HepG2 (cell line): Measurements from ENCODE around the gene BCL2. TPM values are rescaled to one million over a fixed set of nuclear protein-coding genes. Genes with fewer than 3 reads are reported as not detected.

Experiments
- ATAC-seq: fragments of 200-7000 bp; cut with Tn5 transposase; 3 replicates; pipeline ENCODE4 v1.9.1; 2020; ENCODE audit warnings: mild to moderate bottlenecking, moderate library complexity
- BruUV-seq: library from RNA; stranded (reverse); fragments of 400-500 nt; replicated peaks from 2 replicates; lab custom pipeline; 2021; lab: Mats Ljungman, UMichigan
- CTCF ChIA-PET: fragments of 300-600 bp; formaldehyde crosslinking; extraction: SDS; loops from one replicate; lab custom pipeline; 2021; ENCODE audit warnings: low total read pairs, inconsistent platforms, low intra/inter-chr PET ratio; lab: Yijun Ruan, JAX
- POLR2A ChIA-PET: fragments of 350-600 bp; sonication (Branson Sonifier 250); formaldehyde crosslinking; loops from one replicate; lab custom pipeline; 2020; ENCODE audit warnings: antibody characterized with exemption, inconsistent platforms; lab: Yijun Ruan, JAX
- DNase-seq: peaks from one replicate; pipeline ENCODE4 v3.0.0-alpha.2; 2015; ENCODE audit warnings: low spot score
- FAIRE-seq: peaks from 3 replicates; lab custom pipeline; 2011; peaks lifted over from hg19 to GRCh38; lab: Jason Lieb, UNC
- H2AFZ ChIP-seq: one replicate; pipeline ENCODE4 v1.6.1; 2011; ENCODE audit warnings: low read length, inconsistent platforms
- H3K27ac ChIP-seq: fragments of 300-600 bp; 3 replicates; pipeline ENCODE4 v1.8.0; 2011; ENCODE audit warnings: mixed run types, mild to moderate bottlenecking, mixed read lengths, low read length, inconsistent platforms; ENCODE audit not compliant: insufficient read depth; ENCODE audit errors: extremely low read length
- H3K27me3 ChIP-seq, 2 experiments: fragments of 200-600 bp in 1 of 2; 2 replicates in 1 of 2; 3 replicates in 1 of 2; pipeline versions ENCODE4 v1.6.0 to v1.8.0; 2011; ENCODE audit warnings: low read length in 2 of 2, mild to moderate bottlenecking in 2 of 2, moderate library complexity in 2 of 2, inconsistent platforms in 1 of 2; ENCODE audit not compliant: insufficient read depth in 2 of 2, control insufficient read depth in 1 of 2
- H3K36me3 ChIP-seq, 2 experiments: fragments of 200-600 bp in 1 of 2; replicated peaks in 1 of 2; 2 replicates in 1 of 2; 3 replicates in 1 of 2; pipeline versions ENCODE4 v1.5.1 to v1.8.0; 2011; ENCODE audit warnings: low read length in 2 of 2, inconsistent platforms in 1 of 2; ENCODE audit not compliant: insufficient read depth in 2 of 2, control insufficient read depth in 1 of 2
- H3K4me1 ChIP-seq: 2 replicates; pipeline ENCODE4 v1.5.1; 2012; ENCODE audit warnings: low read length, inconsistent platforms; ENCODE audit not compliant: insufficient read depth
- H3K4me2 ChIP-seq: 2 replicates; pipeline ENCODE4 v1.6.0; 2011; ENCODE audit warnings: low read depth, low read length, inconsistent platforms
- H3K4me3 ChIP-seq, 3 experiments: fragments of 200-600 bp in 1 of 3; sonication (generic), shearing (Covaris generic) in 1 of 3; replicated peaks in 1 of 3; 2 replicates each; pipeline ENCODE4 v1.5.1; 2011 to 2016; ENCODE audit warnings: low read length in 3 of 3, inconsistent platforms in 2 of 3, low read depth in 2 of 3, mild to moderate bottlenecking in 2 of 3, control low read depth in 1 of 3, mixed read lengths in 1 of 3; ENCODE audit not compliant: insufficient read depth in 1 of 3
- H3K79me2 ChIP-seq: one replicate; pipeline ENCODE4 v1.6.1; 2011; ENCODE audit warnings: low read length, inconsistent platforms; ENCODE audit not compliant: insufficient read depth
- H3K9ac ChIP-seq: 2 replicates; pipeline ENCODE4 v1.6.0; 2011; ENCODE audit warnings: mild to moderate bottlenecking, low read depth, low read length, inconsistent platforms; ENCODE audit not compliant: insufficient read depth
- H3K9me3 ChIP-seq: 2 replicates; pipeline ENCODE4 v1.5.1; 2012; ENCODE audit warnings: mild to moderate bottlenecking, low read length
- H4K20me1 ChIP-seq: 2 replicates; pipeline ENCODE4 v1.6.0; 2011; ENCODE audit warnings: inconsistent platforms, mild to moderate bottlenecking, low read length, moderate library complexity; ENCODE audit not compliant: insufficient read depth
- ARNT2 ChIP-seq: sonication (generic); formaldehyde crosslinking; IDR thresholded peaks from 2 replicates; pipeline ENCODE4 v1.8.0; 2022; ENCODE audit warnings: mild to moderate bottlenecking, low read depth, missing genetic modification reagents, moderate library complexity
- BRD4 ChIP-seq: sonication (generic); formaldehyde crosslinking; IDR thresholded peaks from 2 replicates; pipeline ENCODE4 v1.4.0; 2020; ENCODE audit warnings: missing genetic modification reagents
- ELF4 ChIP-seq: sonication (generic); formaldehyde crosslinking; IDR thresholded peaks from 2 replicates; pipeline ENCODE4 v1.5.0; 2020; ENCODE audit warnings: missing genetic modification reagents, mild to moderate bottlenecking, moderate library complexity, borderline replicate concordance
- GABPB1 ChIP-seq: IDR thresholded peaks from 2 replicates; pipeline ENCODE4 v1.6.1; 2016; ENCODE audit warnings: mild to moderate bottlenecking, missing genetic modification reagents, moderate library complexity, missing compliant biosample characterization
- GRHL1 ChIP-seq: sonication (generic); formaldehyde crosslinking; conservative IDR thresholded peaks from 2 replicates; pipeline ENCODE4 v1.8.0; 2022; ENCODE audit warnings: missing genetic modification reagents
- HNRNPLL ChIP-seq: fragments of 200-400 bp; formaldehyde crosslinking; IDR thresholded peaks from 2 replicates; pipeline ENCODE4 v1.6.1; 2017; ENCODE audit warnings: mild to moderate bottlenecking, low read depth, low read length; ENCODE audit not compliant: poor library complexity, severe bottlenecking
- SCMH1 ChIP-seq: sonication (generic); formaldehyde crosslinking; IDR thresholded peaks from 2 replicates; pipeline ENCODE4 v1.9.0; 2021; ENCODE audit warnings: missing genetic modification reagents, mild to moderate bottlenecking, borderline replicate concordance
- SNAI1 ChIP-seq: sonication (generic); formaldehyde crosslinking; IDR thresholded peaks from 2 replicates; pipeline ENCODE4 v1.5.0; 2020; ENCODE audit warnings: mild to moderate bottlenecking, missing genetic modification reagents, borderline replicate concordance
- SRY ChIP-seq: sonication (generic); formaldehyde crosslinking; IDR thresholded peaks from 2 replicates; pipeline ENCODE4 v1.8.0; 2022; ENCODE audit warnings: mild to moderate bottlenecking, missing genetic modification reagents
- ZNF546 ChIP-seq: sonication (generic); formaldehyde crosslinking; conservative IDR thresholded peaks from 2 replicates; pipeline ENCODE4 v1.8.1; 2023; ENCODE audit warnings: mild to moderate bottlenecking, missing genetic modification reagents
- WGBS: methylation state at CpG from one replicate; pipeline ENCODE4 v1.1.6; 2017; ENCODE audit warnings: low lambda C conversion rate; 5-methylcytosine and 5-hydroxymethylcytosine counted together
- in situ Hi-C: cut with HindIII; loops from 2 replicates; pipeline ENCODE4 v1.10.0; 2017; ENCODE audit warnings: low pct_unique_long_range_greater_than_20kb; ENCODE audit not compliant: extremely low pct_ligation_motif_present
- intact Hi-C: fragments of 100-400 bp; cut with micrococcal nuclease; formaldehyde crosslinking; loops from one replicate; pipeline ENCODE4 v1.10.0; 2022; ENCODE audit not compliant: unreplicated experiment
- polyA plus RNA-seq, 8 experiments: library from polyadenylated mRNA; depleted of rRNA in 3 of 8; stranded (reverse) in 7 of 8; unstranded in 1 of 8; fragments of >200 nt; fragmentation: Illumina TruSeq in 4 of 8; extraction: Trizol in 4 of 8; gene quantifications; 2 replicates each; pipeline versions ENCODE4 v1.2.1 to v1.2.3, GENCODE V29; 2011 to 2016; ENCODE audit warnings: low read depth in 4 of 8, missing spikeins in 1 of 8, mixed read lengths in 1 of 8; ENCODE audit not compliant: insufficient read depth in 1 of 8
- total RNA-seq, 5 experiments: library from RNA; depleted of rRNA; stranded (reverse); fragments of >200 nt; fragmentation: Illumina TruSeq; extraction: Trizol; gene quantifications; 2 replicates each; pipeline ENCODE4 v1.2.3, GENCODE V29; 2016; ENCODE audit warnings: low read depth in 1 of 5

BCL2 gene
- total and polyA plus RNA-seq, 2 of the 13 experiments (the other 11 are each of a cell fraction or from before 2014, with no cell fraction given): 0.07 to 0.53 TPM

- in situ Hi-C loops: no loop called here
- Histone ChIP-seq H3K27me3 (peaks cover 1 to 4% of the 10 kb centered on the region in 2 experiments; a peak in 2 of 5 replicates), H3K9ac (no peak overlapping the region), H3K27ac (no peak overlapping the region), H2AFZ (no peak overlapping the region), H3K4me2 (no peak overlapping the region), H3K79me2 (no peaks in the 10 kb centered on the region), H3K4me1 (no peaks in the 10 kb centered on the region), H4K20me1 (no peaks in the 10 kb centered on the region), H3K4me3 (no peak overlapping the region)
- intact Hi-C loops: no loop called here
- WGBS: 16% methylated on average over 8 of the region's 14 CpGs
- CTCF ChIA-PET: interaction anchor here (0.6 kb wide), 1 partner anchor 290 kb away, joined by 3 read pairs; no protein-coding TSS in a partner anchor
- ATAC-seq: peak; percentile 35; the same call in 2 of the 3 replicates
- BruUV-seq: no TSS peak
- TF ChIP-seq SRY (CRISPR knock-in tag): no peak
- TF ChIP-seq ELF4 (CRISPR knock-in tag): no peak
- no peak for TF ChIP-seq SCMH1 (CRISPR knock-in tag)
- TF ChIP-seq GABPB1: no peak
- no peak for TF ChIP-seq BRD4
- no peak for TF ChIP-seq HNRNPLL
- no peak for TF ChIP-seq GRHL1 (CRISPR knock-in tag)
- no peak for TF ChIP-seq SNAI1 (CRISPR knock-in tag)
- TF ChIP-seq ARNT2 (CRISPR knock-in tag): no peak
- no peak for TF ChIP-seq ZNF546
- TF ChIP-seq, all 625 proteins: peak for 0
- no peaks in the 10 kb centered on the region for H3K9me3 ChIP-seq
- FAIRE-seq (no peak), DNase-seq (no peak)
- H3K36me3 ChIP-seq: no peaks in the 10 kb centered on the region
- POLR2A ChIA-PET: no interaction called here
Observed at GRCh38 chr18:63099091-63099840, 220.3 kb downstream of the BCL2 start.
